ENCODE data around the gene SHCBP1L.

SHCBP1L gene

GRCh38 chr1:182869241-182869666 is 83.7 kb downstream of the SHCBP1L start:
- no peak for TF ChIP-seq CTCF (conservative IDR thresholded peaks at IDR 0.05)
- no peak overlapping the region for H3K27ac ChIP-seq

GRCh38 chr1:182867861-182868260 is 85.1 kb downstream of the SHCBP1L start:
- no peak for TF ChIP-seq CTCF (conservative IDR thresholded peaks at IDR 0.05)
- no peak overlapping the region for H3K27ac ChIP-seq

- TF ChIP-seq CTCF (conservative IDR thresholded peaks at IDR 0.05), result no peak
- no peak overlapping the region for H3K27ac ChIP-seq
Measured at GRCh38 chr1:182863940-182864339, 89.0 kb downstream of the SHCBP1L start.

DNA sequence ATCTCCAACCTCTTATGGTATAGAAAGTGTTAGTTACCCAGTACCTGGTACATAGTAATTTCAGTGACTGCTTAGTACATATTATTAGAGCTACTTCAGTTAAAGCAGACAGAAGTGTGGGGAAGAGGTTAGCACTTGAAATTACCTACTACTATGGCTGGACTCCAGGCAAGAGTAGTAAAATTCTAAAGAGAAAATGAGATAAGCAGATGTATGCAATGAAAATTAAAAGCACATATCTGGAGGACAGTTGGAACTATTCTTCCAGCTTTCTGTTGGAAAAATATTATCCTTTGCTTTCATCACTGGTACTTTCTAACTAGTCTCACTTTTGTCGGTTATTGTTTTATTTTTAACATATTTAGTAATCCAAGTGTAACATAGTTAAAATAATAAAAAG is 90.1 kb downstream of the SHCBP1L start:
- TF ChIP-seq CTCF (conservative IDR thresholded peaks at IDR 0.05), result no peak
- H3K27ac ChIP-seq, result no peak overlapping the region

DNA sequence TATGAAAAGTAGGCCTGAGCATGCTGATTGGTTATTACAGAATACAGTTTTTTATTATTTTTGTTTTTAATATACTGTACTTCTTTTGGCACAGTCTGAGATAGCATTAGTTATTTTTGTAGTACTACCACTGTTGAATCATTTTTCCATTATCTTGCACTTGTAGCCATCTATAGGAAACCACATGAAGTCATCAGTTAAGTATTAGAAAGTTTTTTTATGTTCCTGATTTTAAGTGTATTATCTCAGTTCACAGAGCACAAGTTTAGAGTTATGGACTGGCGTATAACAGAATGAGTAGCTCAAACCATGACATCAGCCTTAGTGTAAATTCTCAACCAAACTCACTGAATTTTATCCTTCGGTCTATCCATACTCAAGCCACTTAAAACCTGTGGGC is 91.0 kb downstream of the SHCBP1L start:
- no peak for TF ChIP-seq CTCF (conservative IDR thresholded peaks at IDR 0.05)
- no peak overlapping the region for H3K27ac ChIP-seq

DNA sequence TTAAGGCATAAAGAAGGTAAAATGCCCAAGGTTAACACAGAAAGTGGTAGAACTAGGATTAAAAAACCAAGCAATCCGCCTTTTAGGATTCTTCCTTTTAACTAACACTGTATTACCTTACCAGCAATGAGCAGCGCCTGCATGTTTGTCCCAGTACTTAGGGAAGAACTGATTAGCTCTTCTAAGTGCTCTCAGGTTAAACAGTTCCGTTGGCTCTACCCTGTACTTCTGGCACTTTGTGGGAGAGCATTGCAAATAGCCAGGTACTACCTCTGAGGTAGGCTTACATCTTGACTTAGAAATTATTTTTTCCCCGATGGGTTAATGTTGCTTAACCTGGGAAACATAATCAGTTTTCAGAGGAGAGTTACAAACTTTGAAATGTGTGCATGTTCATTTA is 92.3 kb downstream of the SHCBP1L start:
- no peak overlapping the region for H3K27ac ChIP-seq
- no peak for TF ChIP-seq CTCF (conservative IDR thresholded peaks at IDR 0.05)

DNA sequence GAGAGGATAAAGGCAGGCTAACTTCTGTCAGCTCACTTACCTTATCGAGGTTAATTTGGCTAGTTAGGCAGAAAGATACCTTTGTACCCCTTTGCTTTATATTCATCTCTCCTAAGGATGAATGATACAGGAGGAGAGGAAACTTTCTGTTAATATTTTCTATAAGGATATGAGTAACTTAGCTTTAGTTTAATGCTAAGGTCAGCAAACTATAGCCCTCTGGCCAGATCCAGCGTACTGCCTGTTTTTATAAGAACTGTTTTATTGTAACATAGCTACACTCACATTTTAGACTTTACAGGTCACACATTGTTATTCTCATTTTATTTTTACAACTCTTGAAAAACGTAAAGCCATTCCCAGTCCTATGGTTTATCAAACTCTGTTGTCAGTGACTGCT is 95.8 kb downstream of the SHCBP1L start:
- TF ChIP-seq CTCF (conservative IDR thresholded peaks at IDR 0.05), result no peak
- H3K27ac ChIP-seq, result no peak overlapping the region

GRCh38 chr1:182855911-182856310 is 97.1 kb downstream of the SHCBP1L start:
- no peak overlapping the region for H3K27ac ChIP-seq
- no peak for TF ChIP-seq CTCF (conservative IDR thresholded peaks at IDR 0.05)
